Fibroblast of villous mesenchyme (primary cell): Measurements from ENCODE around the gene PSPN. TPM values are rescaled to one million over a fixed set of nuclear protein-coding genes. Genes with fewer than 3 reads are reported as not detected.
"Not testable (repeated sequence)": the region's sequence is repeated elsewhere in the genome, so short reads cannot be mapped to it uniquely, and the experiment has no call there.

Source experiments
- DNase-seq: peaks from one replicate; pipeline ENCODE4 v3.0.0-alpha.2; 2010; ENCODE audit warnings: low read depth
- H3K4me3 ChIP-seq: 2 replicates; pipeline ENCODE4 v1.5.1; 2011; ENCODE audit warnings: low read depth, mild to moderate bottlenecking, low read length
- total RNA-seq: library from RNA; depleted of rRNA; stranded (reverse); fragments of >200 nt; gene quantifications from 2 replicates; pipeline ENCODE4 v1.2.3, GENCODE V29; 2012
- TF ChIP-seq, protein P1 (sequence below): IDR thresholded peaks from 2 replicates; pipeline ENCODE4 v1.5.1; 2012; ENCODE audit warnings: low read depth, mild to moderate bottlenecking, low read length; ENCODE audit not compliant: insufficient read depth

PSPN gene
- total RNA-seq, 1 donor = 1.7 TPM

DNA sequence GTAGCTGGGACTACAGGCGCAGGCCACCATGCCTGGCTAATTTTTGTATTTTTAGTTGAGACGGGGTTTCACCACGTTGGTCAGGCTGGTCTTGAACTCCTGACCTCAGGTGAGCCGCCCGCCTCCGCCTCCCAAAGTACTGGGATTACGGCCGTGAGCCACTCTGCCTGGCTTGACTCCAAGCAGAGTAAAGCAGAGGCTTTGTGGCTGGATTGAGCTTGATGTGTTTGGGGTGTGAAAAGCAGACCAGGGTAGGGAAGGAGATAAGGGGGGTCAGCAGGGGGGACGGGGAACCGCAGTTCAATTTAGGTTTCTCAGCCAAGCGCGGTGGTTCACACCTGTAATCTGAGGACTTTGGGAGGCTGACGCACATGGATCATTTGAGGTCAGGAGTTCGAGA, 18.6 kb downstream of the PSPN start:
- no peak for DNase-seq
- TF ChIP-seq, protein P1, sequence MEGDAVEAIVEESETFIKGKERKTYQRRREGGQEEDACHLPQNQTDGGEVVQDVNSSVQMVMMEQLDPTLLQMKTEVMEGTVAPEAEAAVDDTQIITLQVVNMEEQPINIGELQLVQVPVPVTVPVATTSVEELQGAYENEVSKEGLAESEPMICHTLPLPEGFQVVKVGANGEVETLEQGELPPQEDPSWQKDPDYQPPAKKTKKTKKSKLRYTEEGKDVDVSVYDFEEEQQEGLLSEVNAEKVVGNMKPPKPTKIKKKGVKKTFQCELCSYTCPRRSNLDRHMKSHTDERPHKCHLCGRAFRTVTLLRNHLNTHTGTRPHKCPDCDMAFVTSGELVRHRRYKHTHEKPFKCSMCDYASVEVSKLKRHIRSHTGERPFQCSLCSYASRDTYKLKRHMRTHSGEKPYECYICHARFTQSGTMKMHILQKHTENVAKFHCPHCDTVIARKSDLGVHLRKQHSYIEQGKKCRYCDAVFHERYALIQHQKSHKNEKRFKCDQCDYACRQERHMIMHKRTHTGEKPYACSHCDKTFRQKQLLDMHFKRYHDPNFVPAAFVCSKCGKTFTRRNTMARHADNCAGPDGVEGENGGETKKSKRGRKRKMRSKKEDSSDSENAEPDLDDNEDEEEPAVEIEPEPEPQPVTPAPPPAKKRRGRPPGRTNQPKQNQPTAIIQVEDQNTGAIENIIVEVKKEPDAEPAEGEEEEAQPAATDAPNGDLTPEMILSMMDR = no peak

DNA sequence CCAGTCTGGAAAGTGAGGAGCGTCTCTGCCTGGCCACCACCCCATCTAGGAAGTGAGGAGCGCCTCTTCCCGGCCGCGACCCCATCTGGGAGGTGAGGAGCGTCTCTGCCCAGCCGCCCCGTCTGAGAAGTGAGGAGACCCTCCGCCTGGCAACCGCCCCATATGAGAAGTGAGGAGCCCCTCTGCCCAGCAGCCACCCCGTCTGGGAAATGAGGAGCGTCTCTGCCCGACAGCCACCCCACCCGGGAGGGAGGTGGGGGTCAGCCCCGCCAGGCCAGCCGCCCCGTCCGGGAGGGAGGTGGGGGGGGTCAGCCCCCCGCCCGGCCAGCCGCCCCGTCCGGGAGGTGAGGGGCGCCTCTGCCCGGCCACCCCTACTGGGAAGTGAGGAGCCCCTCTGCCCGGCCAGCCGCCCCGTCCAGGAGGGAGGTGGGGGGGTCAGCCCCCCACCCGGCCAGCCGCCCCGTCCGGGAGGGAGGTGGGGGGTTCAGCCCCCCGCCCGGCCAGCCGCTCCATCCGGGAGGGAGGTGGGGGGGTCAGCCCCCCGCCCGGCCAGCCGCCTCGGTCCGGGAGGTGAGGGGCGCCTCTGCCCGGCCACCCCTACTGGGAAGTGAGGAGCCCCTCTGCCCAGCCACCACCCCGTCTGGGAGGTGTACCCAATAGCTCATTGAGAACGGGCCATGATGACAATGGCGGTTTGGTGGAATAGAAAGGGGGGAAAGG, 20.3 kb downstream of the PSPN start:
- not testable (repeated sequence) for DNase-seq, H3K4me3 ChIP-seq

More for the DNA sequence above, 18.6 kb downstream of the PSPN start:
- H3K4me3 ChIP-seq = no peak overlapping the region

DNA sequence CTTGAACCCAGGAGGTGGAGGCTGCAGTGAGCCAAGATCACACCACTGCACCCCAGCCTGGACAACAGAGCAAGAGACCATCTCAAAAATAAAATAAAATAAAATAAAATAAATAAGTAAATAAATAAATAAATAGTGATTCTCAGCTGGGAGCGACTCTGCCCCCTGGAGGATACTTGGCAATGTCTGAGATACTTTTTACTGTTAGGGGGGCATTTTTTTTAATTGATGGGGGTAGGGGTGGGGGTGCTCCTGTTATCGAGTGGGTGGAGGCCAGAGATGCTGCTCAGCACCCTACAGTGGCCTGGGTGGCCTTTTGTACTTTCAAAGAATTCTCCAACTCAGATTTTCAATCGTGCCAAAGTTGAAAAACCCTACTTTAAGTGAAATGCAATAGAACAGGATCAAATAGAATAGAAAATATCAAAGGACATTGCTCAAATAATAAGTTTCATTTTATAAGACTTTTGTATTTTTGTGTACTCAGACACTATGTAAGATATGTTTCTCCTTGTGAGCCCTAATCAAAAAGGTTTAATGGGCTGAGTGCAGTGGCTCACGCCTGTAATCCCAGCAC, 21.5 kb downstream of the PSPN start:
- no peak overlapping the region for H3K4me3 ChIP-seq
- DNase-seq = peak; percentile 27
- TF ChIP-seq, protein P1 = peak; percentile 42

GRCh38 chr19:6352381-6353165, 23.2 kb downstream of the PSPN start:
- no peak for DNase-seq
- H3K4me3 ChIP-seq = no peak overlapping the region
- TF ChIP-seq, protein P1 = no peak

GRCh38 chr19:6350688-6351087, 25.0 kb downstream of the PSPN start:
- TF ChIP-seq, protein P1 = no peak
- DNase-seq = no peak
- H3K4me3 ChIP-seq = no peak overlapping the region

GRCh38 chr19:6349271-6349670, 26.5 kb downstream of the PSPN start:
- DNase-seq, H3K4me3 ChIP-seq: not testable (repeated sequence)

DNA sequence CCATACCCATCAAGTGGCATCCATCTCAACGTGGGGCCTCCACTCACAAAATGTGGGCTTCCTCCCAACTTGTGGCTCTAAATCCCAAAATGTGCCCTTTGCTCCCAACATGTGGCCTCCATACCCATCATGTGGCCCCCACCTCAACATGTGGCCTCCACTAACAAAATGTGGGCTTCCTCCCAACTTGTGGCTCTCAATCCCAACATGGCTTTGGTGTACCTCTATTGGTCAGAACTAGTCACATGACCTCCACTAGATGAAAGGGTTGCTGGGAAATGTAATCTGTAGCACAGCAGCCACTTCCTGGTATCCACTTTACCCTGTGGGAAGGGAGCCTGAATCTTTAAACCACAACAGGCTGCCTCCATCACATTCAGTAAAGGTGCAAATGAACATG, 32.3 kb downstream of the PSPN start:
- H3K4me3 ChIP-seq = no peak overlapping the region
- no peak for DNase-seq
- TF ChIP-seq, protein P1 = no peak
